ENCODE measurements around the gene LPCAT1. TPM values are rescaled to one million over a fixed set of nuclear protein-coding genes. Genes with fewer than 3 reads are reported as not detected.

Gene LPCAT1
- total RNA-seq, 1 donor from 2014 or later: 11.0 TPM

- no peak for TF ChIP-seq CTCF (IDR thresholded peaks at IDR 0.05; ENCODE audit: borderline replicate concordance)
- intact Hi-C loops (cut with micrococcal nuclease): no loop called here
- no peaks in the 10 kb centered on the region for H3K4me1 ChIP-seq
- no peak overlapping the region for H3K27ac ChIP-seq (replicated peaks)
- DNase-seq: peak; percentile 5
- H3K27me3 ChIP-seq (ENCODE audit: low read depth): peaks cover 53% of the 10 kb centered on the region
- no peak overlapping the region for H3K4me3 ChIP-seq
- no peaks in the 10 kb centered on the region for H3K36me3 ChIP-seq
- H3K9me3 ChIP-seq (replicated peaks): no peaks in the 10 kb centered on the region
Observed at GRCh38 chr5:1415626-1416360, 108.0 kb downstream of the LPCAT1 start.

- intact Hi-C loops (cut with micrococcal nuclease): no loop called here
- TF ChIP-seq CTCF (IDR thresholded peaks at IDR 0.05; ENCODE audit: borderline replicate concordance): no peak
- no peak overlapping the region for H3K27ac ChIP-seq (replicated peaks)
- H3K9me3 ChIP-seq (replicated peaks): no peaks in the 10 kb centered on the region
- peaks cover 59% of the 10 kb centered on the region for H3K27me3 ChIP-seq (ENCODE audit: low read depth)
- peak; percentile 7 for DNase-seq
- no peaks in the 10 kb centered on the region for H3K36me3 ChIP-seq
- no peak overlapping the region for H3K4me3 ChIP-seq
- H3K4me1 ChIP-seq: no peaks in the 10 kb centered on the region
Observed at GRCh38 chr5:1415059-1415425, 108.7 kb downstream of the LPCAT1 start.

- no peak for TF ChIP-seq CTCF (IDR thresholded peaks at IDR 0.05; ENCODE audit: borderline replicate concordance)
- peaks cover 65% of the 10 kb centered on the region for H3K27me3 ChIP-seq (ENCODE audit: low read depth)
- H3K36me3 ChIP-seq: no peaks in the 10 kb centered on the region
- peak; percentile 12 for DNase-seq
- H3K27ac ChIP-seq (replicated peaks): no peak overlapping the region
- intact Hi-C loops (cut with micrococcal nuclease): no loop called here
- no peaks in the 10 kb centered on the region for H3K4me1 ChIP-seq
- no peaks in the 10 kb centered on the region for H3K9me3 ChIP-seq (replicated peaks)
- H3K4me3 ChIP-seq: no peak overlapping the region
Observed at GRCh38 chr5:1414311-1415058, 109.3 kb downstream of the LPCAT1 start.

GRCh38 chr5:1413611-1414241 lies 110.0 kb downstream of the LPCAT1 start:
- no peaks in the 10 kb centered on the region for H3K4me1 ChIP-seq
- peaks cover 73% of the 10 kb centered on the region for H3K27me3 ChIP-seq (ENCODE audit: low read depth)
- intact Hi-C loops (cut with micrococcal nuclease): no loop called here
- H3K4me3 ChIP-seq: no peak overlapping the region
- H3K9me3 ChIP-seq (replicated peaks): no peaks in the 10 kb centered on the region
- DNase-seq: peak; percentile 9
- no peak for TF ChIP-seq CTCF (IDR thresholded peaks at IDR 0.05; ENCODE audit: borderline replicate concordance)
- no peak overlapping the region for H3K27ac ChIP-seq (replicated peaks)
- no peaks in the 10 kb centered on the region for H3K36me3 ChIP-seq

GRCh38 chr5:1413211-1413610 lies 110.5 kb downstream of the LPCAT1 start:
- Histone ChIP-seq H3K9me3 (replicated peaks) (no peaks in the 10 kb centered on the region), H3K4me1 (no peaks in the 10 kb centered on the region), H3K36me3 (no peaks in the 10 kb centered on the region), H3K27ac (replicated peaks) (no peak overlapping the region), H3K4me3 (no peak overlapping the region), H3K27me3 (ENCODE audit: low read depth) (peaks cover 78% of the 10 kb centered on the region)
- intact Hi-C loops (cut with micrococcal nuclease): no loop called here
- peak; percentile 2 for DNase-seq
- no peak for TF ChIP-seq CTCF (IDR thresholded peaks at IDR 0.05; ENCODE audit: borderline replicate concordance)
